COLO668 (cell line): Measurements from ENCODE around the gene GPR18.

Experiments
- DNase-seq: peaks from one replicate; lab custom pipeline; 2025; ENCODE audit not compliant: unreplicated experiment; lab: John Stamatoyannopoulos, UW

The GPR18 gene, protein sequence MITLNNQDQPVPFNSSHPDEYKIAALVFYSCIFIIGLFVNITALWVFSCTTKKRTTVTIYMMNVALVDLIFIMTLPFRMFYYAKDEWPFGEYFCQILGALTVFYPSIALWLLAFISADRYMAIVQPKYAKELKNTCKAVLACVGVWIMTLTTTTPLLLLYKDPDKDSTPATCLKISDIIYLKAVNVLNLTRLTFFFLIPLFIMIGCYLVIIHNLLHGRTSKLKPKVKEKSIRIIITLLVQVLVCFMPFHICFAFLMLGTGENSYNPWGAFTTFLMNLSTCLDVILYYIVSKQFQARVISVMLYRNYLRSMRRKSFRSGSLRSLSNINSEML

DNA sequence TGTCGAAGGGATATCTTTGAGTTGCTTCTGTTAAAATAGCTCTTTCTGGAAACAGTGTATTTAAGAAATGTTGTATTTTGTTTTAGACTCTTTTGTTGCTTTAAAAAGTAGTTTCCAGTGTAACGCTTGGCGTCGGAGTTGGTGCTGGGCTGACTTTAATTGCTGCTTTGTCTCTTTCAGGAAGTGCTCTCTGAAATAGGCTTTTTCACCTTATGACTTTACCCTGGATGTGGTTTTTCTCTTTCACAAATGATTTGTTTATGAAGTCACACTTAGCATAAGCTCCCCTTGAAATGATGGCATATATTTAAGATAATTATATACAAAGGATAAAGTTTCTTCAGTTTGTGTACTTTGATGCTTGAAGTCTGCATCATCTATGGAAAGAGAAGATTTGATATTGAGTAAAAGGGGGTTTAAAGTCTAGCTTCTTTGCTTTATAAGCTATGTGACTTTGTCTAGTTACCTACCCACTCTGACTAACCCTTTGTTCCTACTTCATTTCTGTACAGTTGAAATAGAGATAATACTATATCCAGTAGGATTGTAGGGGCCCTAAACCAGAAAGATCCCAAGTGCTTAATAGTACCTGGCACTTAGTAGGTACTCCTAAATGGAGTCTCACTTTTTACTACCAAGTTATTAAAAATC lies at the start of gene GPR18:
Gene GPR18, minus strand, starts transcription at position 170 of the 651 bp plus-strand sequence. CDS start 2,507 bp downstream, outside the sequence.
- DNase-seq, result no peak

DNA sequence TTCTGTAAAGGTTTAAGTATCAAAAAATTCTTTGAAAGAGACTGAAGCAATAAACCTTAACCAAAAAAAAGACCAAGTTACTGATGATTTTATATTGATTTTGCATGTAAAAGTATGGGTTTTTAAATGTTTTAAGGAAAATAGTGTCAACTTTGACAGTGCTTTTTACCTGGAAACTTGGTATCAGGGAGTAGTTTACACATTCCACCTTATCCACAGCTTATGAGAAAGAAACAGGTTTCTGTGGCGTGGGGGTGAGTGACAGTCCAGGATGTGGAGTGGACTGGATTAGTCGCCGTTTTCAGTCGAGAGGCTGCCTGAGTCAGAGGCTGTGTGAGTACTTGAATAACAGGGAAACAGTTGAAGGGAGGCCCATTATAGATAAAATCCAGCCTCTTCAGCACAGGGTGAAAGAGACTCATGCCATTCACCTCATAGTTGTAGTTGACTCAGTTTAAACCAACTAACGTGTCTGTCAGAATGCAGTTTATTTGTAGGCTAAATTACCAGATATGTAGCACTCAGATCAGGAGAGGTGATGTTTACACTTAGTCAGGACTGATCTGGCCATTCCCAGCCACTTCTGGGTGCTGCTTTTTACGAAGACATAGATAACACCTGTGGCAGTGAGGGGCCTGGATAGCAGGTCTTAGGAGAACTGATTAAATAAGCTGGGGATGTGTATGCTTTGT lies 49.6 kb upstream of the GPR18 start:
- DNase-seq, result peak; percentile 53

DNA sequence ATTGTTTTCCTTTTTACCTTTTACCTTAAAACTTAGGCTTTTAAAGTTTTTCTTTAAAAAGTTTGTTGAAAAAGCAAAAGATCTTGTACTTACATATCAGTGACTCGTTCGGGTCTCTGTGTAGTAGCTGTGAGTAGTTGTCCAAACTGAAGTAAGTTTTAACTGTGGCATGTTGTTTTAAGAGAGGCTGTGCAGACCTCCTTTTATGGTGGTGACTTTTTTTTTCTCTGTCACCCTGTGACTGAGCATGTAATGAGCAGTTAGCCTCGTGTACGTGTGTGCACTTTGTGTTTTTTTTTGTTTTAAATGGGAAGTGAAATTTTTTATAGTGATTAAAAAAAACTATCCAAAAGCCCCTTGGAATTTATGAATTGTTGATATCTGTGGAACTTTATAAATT lies 49.1 kb upstream of the GPR18 start, which contains the start of gene GPR183:
Gene GPR183, minus strand, starts transcription at position 153 of the 400 bp plus-strand sequence. CDS start 11,254 bp downstream, outside the sequence.
- DNase-seq, result no peak

DNA sequence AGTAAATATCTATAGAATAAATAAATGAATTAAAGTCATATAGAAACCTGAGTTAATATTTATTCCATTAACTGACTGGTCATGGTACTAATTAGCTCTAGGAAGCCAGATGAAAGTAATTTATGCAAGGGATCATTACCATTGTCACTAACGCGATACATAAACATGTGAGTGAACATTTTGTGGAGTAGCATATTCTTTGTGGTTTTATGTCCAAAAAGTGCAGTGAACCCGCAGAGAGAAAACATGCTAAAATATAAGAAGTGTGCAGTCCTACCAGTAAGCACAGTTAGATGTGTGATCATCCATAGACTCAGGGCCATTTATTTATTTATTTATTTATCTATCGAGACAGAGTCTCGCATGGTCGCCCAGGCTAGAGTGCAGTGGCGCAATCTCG lies 47.4 kb upstream of the GPR18 start:
- DNase-seq, result no peak

DNA sequence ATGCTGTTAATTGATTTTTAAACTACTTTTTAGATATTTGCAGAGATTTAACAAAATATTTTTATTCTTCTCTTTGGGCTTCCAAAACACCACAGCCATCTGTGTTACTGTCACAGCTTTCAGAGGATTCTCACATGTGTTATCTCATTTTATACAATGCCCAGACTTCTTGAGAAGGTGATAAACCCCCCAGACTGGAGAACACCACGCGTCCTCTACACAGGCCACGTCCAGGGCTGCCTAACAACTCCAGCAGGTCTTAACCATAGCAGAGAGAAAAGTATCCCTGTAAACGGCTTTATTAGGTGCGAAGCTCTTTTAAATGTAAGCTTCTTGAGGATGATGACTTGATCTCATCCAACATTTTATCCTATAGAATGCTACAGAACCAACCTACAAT lies 47.0 kb upstream of the GPR18 start:
- no peak for DNase-seq

DNA sequence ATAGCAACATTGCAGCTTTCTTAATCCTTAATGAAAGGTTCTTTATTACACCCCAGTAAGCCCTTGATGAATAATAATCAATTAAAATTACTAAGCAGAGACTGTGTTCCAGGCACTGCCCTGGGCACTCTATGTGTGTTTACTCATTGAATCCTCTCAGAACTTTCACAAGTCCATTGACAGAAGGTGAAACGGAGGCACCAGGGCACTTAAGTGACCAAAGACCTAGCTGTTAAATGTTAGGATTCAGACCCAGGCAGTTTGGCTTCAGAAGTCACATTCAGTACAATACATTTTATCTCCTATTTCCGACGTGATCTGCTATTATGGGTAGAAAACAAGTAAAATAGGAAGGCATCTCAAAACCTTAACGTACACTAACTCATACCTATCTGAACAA lies 46.4 kb upstream of the GPR18 start:
- no peak for DNase-seq

DNA sequence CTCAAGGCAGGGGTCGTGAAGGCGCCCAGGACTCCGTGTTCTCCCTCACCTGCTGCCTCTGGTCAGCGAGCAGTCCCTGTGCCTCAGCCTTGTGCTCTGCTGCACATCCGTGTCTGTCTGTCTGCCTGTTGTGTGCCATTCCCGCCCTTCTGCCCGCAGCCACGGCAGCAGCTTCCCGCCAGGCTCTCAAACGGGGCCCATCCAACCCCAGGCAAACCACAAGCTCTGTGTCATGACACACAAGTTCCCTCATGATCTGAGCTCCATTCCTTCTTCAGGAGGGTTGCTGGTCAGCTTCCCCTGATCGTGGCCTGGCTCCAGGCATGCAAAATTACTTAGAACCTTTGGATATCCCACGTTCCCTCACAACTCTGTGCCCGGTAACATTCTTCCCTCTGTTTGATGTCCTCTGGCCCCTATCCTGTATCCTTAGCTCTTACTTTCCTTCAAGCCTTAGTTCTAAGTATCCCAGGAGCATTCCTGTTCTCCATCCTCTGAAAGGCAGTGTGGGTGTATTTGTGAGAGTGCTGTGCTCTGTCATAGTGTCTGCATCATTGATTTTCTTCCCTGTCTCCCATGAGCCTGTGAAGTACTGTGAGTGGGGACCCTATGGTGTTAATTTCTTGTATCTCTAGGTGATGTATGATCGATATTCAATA lies 45.8 kb upstream of the GPR18 start:
- no peak for DNase-seq

DNA sequence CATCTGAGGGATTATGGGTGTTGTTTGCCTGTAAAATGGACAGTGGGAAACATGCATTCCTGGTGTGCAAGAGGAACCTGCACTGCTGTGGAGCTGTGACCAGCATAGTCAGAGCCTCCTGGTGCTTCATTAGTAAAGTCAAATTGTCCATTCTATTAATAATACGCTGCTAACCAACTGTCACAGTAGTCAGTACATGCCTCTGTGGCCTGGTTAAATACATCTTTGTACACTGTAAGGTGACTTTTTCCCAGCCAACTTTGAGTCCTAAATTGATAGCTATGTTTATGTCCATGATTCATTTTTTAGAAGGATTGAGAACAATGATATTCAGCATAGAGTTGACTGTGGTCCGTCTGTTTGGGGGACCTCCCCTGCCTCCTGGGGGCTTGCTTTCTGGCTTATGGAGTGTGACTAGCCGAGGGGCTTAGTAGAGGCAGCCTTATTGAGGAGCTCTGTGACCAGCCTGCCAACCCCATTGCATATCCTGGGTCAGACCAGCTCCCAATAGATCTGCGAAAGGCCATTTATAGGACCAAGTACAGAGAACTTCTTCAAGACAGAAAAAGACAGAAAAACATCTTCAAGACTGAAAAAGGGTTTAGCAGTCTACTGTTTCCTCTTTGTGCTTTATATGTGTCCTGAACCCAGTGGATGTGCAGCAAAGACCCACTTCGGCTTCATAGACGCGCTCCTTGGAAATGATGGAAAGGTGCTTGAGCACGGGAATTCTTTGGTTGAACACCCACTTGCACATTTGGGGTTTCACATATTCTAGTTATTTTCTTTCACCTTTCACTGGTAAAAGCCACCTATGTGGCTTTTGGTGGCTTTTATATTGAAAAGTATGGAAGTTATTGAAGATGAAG lies 44.7 kb upstream of the GPR18 start:
- no peak for DNase-seq

DNA sequence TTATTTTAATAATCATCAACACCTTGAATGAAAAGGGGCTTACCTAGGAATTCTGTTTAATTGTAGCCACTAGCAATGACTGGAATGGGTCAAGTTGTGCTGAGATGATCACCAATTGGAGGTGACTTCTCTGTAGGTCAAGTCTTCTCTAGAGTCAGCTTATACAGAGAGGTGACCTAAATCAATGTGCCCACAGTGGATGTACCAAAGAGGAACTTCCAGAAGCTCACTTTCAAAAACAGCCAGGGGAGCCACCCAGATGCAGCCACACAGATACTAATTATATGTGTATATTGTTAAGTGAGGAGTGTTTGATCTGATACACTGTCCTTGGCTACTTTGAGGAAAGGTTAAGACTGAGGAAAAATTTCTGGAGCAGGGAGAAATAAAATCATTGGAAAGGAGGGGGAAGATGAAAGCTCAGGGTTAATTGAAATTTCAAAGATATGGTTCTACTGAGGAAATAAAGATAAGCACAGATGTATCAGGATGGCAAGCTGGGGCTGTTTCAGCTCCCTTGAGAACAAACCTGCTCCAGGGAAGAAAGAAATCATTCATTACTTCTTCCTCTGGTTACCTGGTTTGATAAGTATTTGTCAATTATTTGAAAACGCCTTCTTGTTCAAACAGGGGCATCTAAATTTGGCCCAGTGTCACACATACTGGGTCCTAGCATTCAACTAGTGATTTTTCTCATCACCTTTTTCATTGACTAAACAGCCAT lies 43.9 kb upstream of the GPR18 start:
- DNase-seq, result no peak

DNA sequence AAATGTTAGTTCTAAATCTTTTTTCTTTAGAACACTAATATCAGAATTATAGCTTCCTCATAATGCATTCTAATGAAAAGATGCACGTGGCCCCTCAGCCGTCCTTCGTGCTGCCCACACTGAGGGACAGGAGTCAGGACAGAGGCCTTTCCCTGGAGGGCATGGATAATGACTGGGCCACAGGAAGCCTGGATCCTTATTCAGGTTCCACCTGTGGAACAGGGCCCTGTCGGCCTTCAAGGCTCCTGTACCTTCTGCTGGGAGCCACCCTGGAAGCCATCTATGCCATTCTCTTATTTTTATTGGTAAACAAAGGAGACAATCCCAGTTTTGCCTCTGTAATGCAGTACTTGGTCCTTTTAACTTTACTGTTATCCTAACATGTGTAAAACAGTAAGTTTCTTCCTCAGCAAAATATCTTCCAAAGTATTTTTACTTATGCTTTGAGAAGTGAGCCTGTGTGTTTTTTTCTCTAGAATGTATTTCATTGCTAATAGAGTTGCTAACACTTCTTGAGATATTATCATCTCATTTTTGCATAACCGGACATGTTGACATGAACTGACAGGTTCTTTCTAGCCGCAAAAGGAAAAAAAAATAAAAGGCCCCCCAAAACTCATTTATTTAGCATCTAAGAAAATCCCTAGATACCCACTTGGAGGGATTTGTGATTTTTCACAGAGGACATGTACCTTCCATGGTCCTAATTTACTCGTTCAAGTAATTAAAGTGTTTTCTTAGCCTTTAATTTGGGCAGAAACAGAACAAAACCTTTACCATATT lies 43.1 kb upstream of the GPR18 start:
- DNase-seq, result no peak

DNA sequence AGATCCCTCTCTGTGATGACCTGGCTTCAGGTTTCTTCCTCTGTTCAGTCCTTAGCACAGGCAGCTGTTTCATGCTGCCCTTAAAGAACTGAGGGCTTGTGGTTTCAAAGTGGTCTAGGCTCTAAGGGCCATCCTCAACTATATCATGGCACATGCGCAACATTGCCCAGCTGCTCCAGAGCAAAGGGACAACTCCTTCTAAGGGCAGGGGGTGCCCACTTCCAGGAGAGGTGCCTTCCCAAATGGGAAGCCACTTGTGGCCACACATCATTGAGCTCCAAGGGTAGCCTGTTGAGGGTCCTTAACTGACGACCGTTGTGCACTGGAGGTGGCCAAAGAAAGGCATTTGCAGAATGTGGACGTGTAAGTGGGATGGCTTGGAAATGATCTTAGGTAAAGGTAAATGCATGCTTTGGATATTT lies 41.8 kb upstream of the GPR18 start:
- DNase-seq, result no peak

DNA sequence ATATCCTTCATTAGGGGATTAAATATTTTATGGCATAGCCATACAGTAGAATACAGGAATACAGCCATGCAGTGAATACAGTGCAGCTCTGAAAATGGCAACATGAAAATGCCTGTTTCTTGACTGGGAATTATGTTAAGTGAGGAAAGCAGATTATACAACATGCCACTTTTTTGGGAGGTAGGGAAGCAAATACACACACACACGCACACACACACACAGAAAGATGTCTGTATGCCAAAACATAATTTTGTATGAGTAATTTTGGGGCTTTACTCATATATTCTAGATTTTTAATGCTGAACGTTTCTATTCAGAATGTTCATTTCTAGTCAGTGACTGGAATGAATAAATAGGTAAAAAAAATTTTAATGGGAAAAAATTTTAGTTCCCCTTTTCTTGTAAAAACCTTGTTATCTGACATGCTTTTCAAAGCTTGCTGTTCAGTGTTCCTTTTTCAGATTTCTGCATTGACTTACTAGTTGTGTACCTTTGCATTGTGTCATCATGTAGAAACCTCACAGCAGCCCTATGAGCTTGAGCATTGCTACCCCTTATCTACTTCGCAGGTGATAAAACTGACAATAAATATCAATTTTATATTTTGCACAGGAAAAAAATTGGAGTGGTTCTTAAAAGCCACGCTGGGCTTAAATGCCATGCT lies 41.2 kb upstream of the GPR18 start:
- DNase-seq, result no peak

DNA sequence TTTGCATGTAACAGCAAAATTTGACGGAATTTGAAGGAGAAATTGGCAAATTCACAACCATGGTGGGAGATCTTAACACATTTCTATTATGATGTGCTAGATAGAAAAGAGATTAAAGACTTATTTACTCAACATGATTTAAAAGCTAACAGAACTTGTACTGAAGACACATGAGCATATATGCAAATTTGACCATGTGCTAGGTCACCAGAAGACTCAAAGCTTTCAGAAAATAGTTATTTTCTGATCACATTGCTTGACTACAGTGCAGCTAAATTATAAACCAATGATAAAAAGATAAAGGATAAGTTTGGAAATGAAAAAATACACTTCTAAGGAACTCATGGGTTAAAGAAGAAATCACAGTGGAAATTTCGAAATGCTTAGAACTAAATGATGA lies 39.9 kb upstream of the GPR18 start:
- DNase-seq, result no peak

DNA sequence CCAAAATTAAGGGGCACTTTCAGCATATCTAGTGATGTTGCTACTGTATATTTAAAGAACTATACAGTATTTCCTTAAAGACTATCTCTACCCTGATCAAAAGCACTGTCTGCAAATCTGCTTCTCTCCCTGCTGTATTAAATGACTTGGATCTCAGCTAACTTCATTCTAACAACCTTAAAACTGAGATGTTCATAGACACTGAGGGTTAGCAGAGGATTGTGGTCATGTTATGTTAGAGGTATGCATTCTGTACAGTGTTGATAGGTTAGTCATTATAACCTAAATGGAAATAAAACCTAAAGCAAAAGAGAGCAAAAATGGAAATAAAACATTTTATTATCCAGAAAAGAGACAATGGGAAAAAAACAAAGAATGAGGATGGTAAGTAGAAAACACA lies 39.2 kb upstream of the GPR18 start:
- no peak for DNase-seq

DNA sequence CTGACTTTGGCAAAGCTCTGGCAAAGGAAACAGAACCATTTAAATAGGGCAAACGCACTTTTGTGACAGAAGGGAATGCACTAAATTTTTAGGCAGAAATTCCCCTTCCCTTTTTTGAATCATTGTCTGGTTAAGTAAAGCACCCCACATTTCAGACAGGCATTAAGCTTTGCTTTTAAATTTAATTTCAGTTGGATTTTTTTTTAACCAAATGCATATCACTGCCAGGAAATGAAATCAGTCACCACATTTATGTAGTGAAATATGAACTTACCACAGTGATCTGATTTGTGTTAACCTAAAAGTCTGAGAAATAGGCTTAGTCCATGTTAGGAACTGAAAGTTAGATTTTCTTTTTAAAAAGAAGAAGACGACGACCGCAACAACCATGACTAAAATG lies 38.2 kb upstream of the GPR18 start:
- DNase-seq, result no peak

DNA sequence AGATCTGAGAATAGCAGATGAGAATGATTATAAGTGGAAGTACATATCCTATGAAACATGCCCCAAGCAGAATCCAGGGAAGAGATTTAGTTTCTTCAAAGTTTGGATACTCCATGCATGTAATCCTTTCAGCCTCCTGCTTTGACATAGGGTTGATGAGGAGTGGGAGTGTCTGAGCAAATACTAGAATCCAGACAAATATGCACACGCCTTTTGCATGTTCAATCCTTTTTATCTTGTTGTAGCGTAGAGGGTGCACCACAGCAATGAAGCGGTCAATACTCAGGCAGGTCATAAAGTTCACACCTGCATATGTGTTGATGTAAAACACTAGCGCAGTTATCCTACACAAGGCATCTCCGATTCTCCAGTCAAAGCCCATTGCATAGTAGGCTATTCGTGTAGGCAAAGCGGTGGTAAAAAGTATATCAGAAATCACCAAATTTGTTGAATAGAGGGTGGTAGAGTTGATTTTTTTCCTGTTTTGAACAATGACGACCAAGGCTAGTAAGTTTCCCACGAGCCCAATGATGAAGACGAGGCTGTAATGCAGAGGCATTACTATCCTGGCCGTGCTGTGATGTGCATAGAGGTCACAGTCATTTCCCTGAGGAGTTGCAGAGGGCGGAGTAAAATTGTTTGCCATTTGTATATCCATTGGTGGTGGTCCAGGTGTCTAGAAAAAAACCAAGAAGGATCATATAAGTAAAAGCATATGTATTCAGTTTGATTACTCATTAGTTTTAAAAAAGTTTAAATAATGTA lies 37.5 kb upstream of the GPR18 start:
- no peak for DNase-seq

DNA sequence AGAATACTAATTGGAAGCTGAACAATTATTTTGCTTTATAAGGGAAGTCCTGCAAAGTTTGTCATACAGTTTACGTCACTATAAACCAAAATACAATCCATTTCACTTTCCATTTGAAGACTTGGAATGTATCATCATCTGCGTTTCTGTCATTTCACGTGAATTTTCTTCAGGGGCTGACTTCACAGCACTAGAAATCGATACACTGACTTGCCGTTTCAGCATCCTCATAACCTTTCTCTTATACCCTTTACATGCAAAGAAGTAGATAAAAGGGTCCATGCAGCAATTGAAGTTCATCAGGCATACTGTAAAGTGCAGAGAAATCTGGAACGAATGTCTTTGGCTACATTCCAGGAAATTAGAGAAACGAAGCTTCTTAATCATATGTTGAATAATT lies 36.8 kb upstream of the GPR18 start:
- DNase-seq, result no peak

DNA sequence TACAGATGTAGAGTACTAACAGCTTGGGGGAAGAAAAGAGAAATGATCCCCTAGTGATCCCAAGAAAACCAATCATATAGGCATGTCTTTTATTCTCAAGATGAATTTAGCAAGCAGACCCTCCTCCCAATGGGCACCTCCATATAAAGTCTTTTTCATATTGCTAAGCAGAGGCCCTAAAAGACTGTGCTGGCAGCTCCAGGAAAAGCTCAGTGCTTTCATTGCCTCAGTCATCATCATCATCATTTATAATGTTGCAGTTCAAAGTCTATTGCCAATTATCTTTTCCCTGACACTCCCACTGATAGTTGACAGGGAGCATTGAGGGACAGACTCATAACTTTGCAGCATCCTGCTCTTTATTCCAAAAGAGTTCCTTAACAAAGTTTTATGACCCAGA lies 36.0 kb upstream of the GPR18 start:
- DNase-seq, result no peak
